ENCODE measurements around the gene RIPK1.

DNA sequence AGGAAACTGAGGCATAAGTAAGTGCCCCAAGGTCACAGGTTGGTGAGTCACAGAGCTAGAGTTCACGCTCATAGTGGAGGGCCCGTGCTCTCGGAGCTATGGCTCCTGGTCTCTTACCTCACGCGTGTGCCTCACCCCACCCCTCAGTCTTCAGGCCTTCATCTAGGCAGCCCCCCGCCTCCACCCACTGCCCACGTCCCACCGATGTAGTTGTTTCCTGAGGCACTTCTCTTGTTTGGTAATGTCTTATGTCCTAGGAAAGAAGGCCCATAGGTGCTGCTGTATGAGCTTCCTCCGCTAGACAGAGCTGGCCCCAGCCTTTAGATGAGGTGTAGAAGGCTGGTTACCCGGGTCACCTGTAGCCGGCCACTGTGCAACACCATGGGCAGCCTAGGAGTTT, 5.1 kb downstream of the RIPK1 start:
- no peak for TF ChIP-seq CTCF (IDR thresholded peaks at IDR 0.05)
- no peak for TF ChIP-seq EZH2 (IDR thresholded peaks at IDR 0.05)
- no peak for TF ChIP-seq EZH2phosphoT487 (IDR thresholded peaks at IDR 0.05)
